H9 (cell line): Measurements from ENCODE around the gene MYO5B. TPM values are rescaled to one million over a fixed set of nuclear protein-coding genes. Genes with fewer than 3 reads are reported as not detected.

ENCODE experiments used
- DNase-seq: peaks from one replicate; pipeline ENCODE4 v3.0.0-alpha.2; 2017
- H2AFZ ChIP-seq: one replicate; pipeline ENCODE4 v1.6.1; 2013; ENCODE audit warnings: mild to moderate bottlenecking, low read length, control low read depth, moderate library complexity
- H2AK5ac ChIP-seq: 2 replicates; pipeline ENCODE4 v1.6.1; 2013; ENCODE audit warnings: low read length, control low read depth, mixed read lengths; ENCODE audit not compliant: insufficient read length
- H2BK120ac ChIP-seq: one replicate; pipeline ENCODE4 v1.6.1; 2013; ENCODE audit warnings: low read depth, mild to moderate bottlenecking, low read length, control low read depth, inconsistent platforms; ENCODE audit not compliant: poor library complexity, severe bottlenecking
- H2BK12ac ChIP-seq: 2 replicates; pipeline ENCODE4 v1.6.1; 2013; ENCODE audit warnings: low read length, control low read depth, mixed read lengths, low read depth; ENCODE audit not compliant: insufficient read length
- H2BK15ac ChIP-seq: 2 replicates; pipeline ENCODE4 v1.6.1; 2013; ENCODE audit warnings: low read depth, low read length, control low read depth
- H2BK20ac ChIP-seq: one replicate; pipeline ENCODE4 v1.6.1; 2013; ENCODE audit warnings: low read depth, mild to moderate bottlenecking, low read length, control low read depth, inconsistent platforms; ENCODE audit not compliant: poor library complexity, severe bottlenecking
- H2BK5ac ChIP-seq: 2 replicates; pipeline ENCODE4 v1.6.1; 2013; ENCODE audit warnings: low read length, control low read depth, mixed read lengths; ENCODE audit not compliant: insufficient read length
- H3K14ac ChIP-seq: 2 replicates; pipeline ENCODE4 v1.6.1; 2013; ENCODE audit warnings: low read length, control low read depth; ENCODE audit not compliant: insufficient read depth
- H3K18ac ChIP-seq: 2 replicates; pipeline ENCODE4 v1.6.1; 2013; ENCODE audit warnings: low read depth, mild to moderate bottlenecking, mixed read lengths, low read length, control low read depth; ENCODE audit not compliant: insufficient read length
- H3K23ac ChIP-seq: 2 replicates; pipeline ENCODE4 v1.6.1; 2013; ENCODE audit warnings: low read length, control low read depth, mixed read lengths, low read depth; ENCODE audit not compliant: insufficient read length
- H3K23me2 ChIP-seq: 2 replicates; pipeline ENCODE4 v1.6.1; 2013; ENCODE audit warnings: low read depth, mild to moderate bottlenecking, mixed read lengths, low read length, control low read depth; ENCODE audit not compliant: insufficient read length, poor library complexity, severe bottlenecking
- H3K27ac ChIP-seq: 2 replicates; pipeline ENCODE4 v1.5.1; 2013; ENCODE audit warnings: low read length, control low read depth, mixed read lengths, low read depth; ENCODE audit not compliant: insufficient read length
- H3K27me3 ChIP-seq: 2 replicates; pipeline ENCODE4 v1.6.1; 2013; ENCODE audit warnings: low read length, control low read depth, inconsistent platforms; ENCODE audit not compliant: insufficient read depth
- H3K4ac ChIP-seq: 2 replicates; pipeline ENCODE4 v1.6.1; 2013; ENCODE audit warnings: low read depth, mild to moderate bottlenecking, control low read depth, inconsistent platforms, low read length, moderate library complexity
- H3K4me1 ChIP-seq: 2 replicates; pipeline ENCODE4 v1.6.1; 2013; ENCODE audit warnings: low read length, control low read depth, inconsistent platforms; ENCODE audit not compliant: insufficient read depth
- H3K4me2 ChIP-seq: 2 replicates; pipeline ENCODE4 v1.6.1; 2013; ENCODE audit warnings: low read length, control low read depth, mixed read lengths; ENCODE audit not compliant: insufficient read length, insufficient read depth
- H3K56ac ChIP-seq: 2 replicates; pipeline ENCODE4 v1.6.1; 2013; ENCODE audit warnings: low read depth, mild to moderate bottlenecking, mixed read lengths, low read length, control low read depth; ENCODE audit not compliant: insufficient read length
- H3K79me1 ChIP-seq: 2 replicates; pipeline ENCODE4 v1.6.1; 2013; ENCODE audit warnings: low read depth, mild to moderate bottlenecking, moderate library complexity, low read length, control low read depth, inconsistent platforms; ENCODE audit not compliant: insufficient read depth, poor library complexity, severe bottlenecking
- H3K79me2 ChIP-seq: 2 replicates; pipeline ENCODE4 v1.6.1; 2013; ENCODE audit warnings: low read length, control low read depth, inconsistent platforms; ENCODE audit not compliant: insufficient read depth
- H3K9ac ChIP-seq: 2 replicates; pipeline ENCODE4 v1.6.1; 2013; ENCODE audit warnings: low read length, control low read depth, mixed read lengths; ENCODE audit not compliant: insufficient read length; ENCODE audit errors: extremely low read depth
- H3K9me3 ChIP-seq: one replicate; pipeline ENCODE4 v1.6.1; 2013; ENCODE audit warnings: low read depth, low read length, inconsistent platforms; ENCODE audit not compliant: control insufficient read depth
- H3T11ph ChIP-seq: one replicate; pipeline ENCODE4 v1.6.1; 2013; ENCODE audit warnings: mild to moderate bottlenecking, low read length, control low read depth, inconsistent platforms
- H4K20me1 ChIP-seq: one replicate; pipeline ENCODE4 v1.6.1; 2013; ENCODE audit not compliant: control insufficient read depth, insufficient read length, insufficient read depth
- H4K5ac ChIP-seq: 2 replicates; pipeline ENCODE4 v1.6.1; 2013; ENCODE audit warnings: low read depth, mild to moderate bottlenecking, mixed read lengths, low read length, control low read depth; ENCODE audit not compliant: insufficient read length
- H4K8ac ChIP-seq: replicated peaks from 2 replicates; pipeline ENCODE4 v1.6.1; 2013; ENCODE audit warnings: low read length, control low read depth, mixed read lengths, low read depth; ENCODE audit not compliant: insufficient read length
- H4K91ac ChIP-seq: 2 replicates; pipeline ENCODE4 v1.6.1; 2013; ENCODE audit warnings: low read depth, mild to moderate bottlenecking, moderate library complexity, mixed read lengths, low read length, control low read depth; ENCODE audit not compliant: insufficient read length
- H3K27ac Mint-ChIP-seq, 3 experiments: 2 replicates in 2 of 3; 3 replicates in 1 of 3; pipeline ENCODE4 v1.8.0; 2020 to 2021; ENCODE audit warnings: mixed read lengths in 3 of 3, mild to moderate bottlenecking in 1 of 3, moderate library complexity in 1 of 3
- H3K27me3 Mint-ChIP-seq: 2 replicates; pipeline ENCODE4 v1.8.0; 2021; ENCODE audit warnings: low read depth, mild to moderate bottlenecking, moderate library complexity, mixed read lengths
- H3K36me3 Mint-ChIP-seq, 3 experiments: 2 replicates in 2 of 3; 3 replicates in 1 of 3; pipeline ENCODE4 v1.8.0; 2020 to 2021; ENCODE audit warnings: low read depth in 3 of 3, mixed read lengths in 3 of 3; ENCODE audit not compliant: insufficient read depth in 1 of 3
- H3K4me1 Mint-ChIP-seq, 2 experiments: 2 replicates each; pipeline ENCODE4 v1.8.0; 2020; ENCODE audit warnings: mixed read lengths in 2 of 2
- H3K4me3 Mint-ChIP-seq, 2 experiments: 2 replicates in 1 of 2; 3 replicates in 1 of 2; pipeline ENCODE4 v1.8.0; 2020 to 2021; ENCODE audit warnings: mild to moderate bottlenecking in 2 of 2, mixed read lengths in 2 of 2, moderate library complexity in 1 of 2
- H3K9me3 Mint-ChIP-seq, 2 experiments: 2 replicates in 1 of 2; 3 replicates in 1 of 2; pipeline ENCODE4 v1.8.0; 2020; ENCODE audit warnings: mild to moderate bottlenecking in 2 of 2, mixed read lengths in 2 of 2, moderate library complexity in 1 of 2
- CTCF ChIP-seq: fragments of 200-600 bp; sonication (generic); conservative IDR thresholded peaks from 3 replicates; pipeline ENCODE4 v1.8.0; 2021; ENCODE audit warnings: antibody characterized with exemption, mild to moderate bottlenecking
- whole genome bisulfite sequencing: extraction: QIAGEN DNeasy Blood & Tissue Kit; methylation state at CpG from one replicate; pipeline ENCODE4 v1.1.7; 2013; ENCODE audit warnings: missing lambda C conversion rate, low lambda C conversion rate, mixed read lengths; ENCODE audit not compliant: insufficient read length; ENCODE audit errors: extremely low coverage; 5-methylcytosine and 5-hydroxymethylcytosine counted together
- total RNA-seq: library from RNA; stranded (reverse); gene quantifications from 2 replicates; pipeline ENCODE4 v1.2.1, GENCODE V29; 2021

The MYO5B gene
- total RNA-seq, 1 experiment from 2014 or later = 9.3 TPM

GRCh38 chr18:49980896-49981295 is 214.1 kb downstream of the MYO5B start:
- Histone ChIP-seq H3K18ac (no peak overlapping the region), H3T11ph (no peak overlapping the region), H2BK20ac (no peak overlapping the region), H3K23me2 (no peaks in the 10 kb centered on the region), H2AFZ (no peak overlapping the region), H2BK12ac (no peak overlapping the region), H2BK120ac (no peak overlapping the region), H3K27ac (no peak overlapping the region), H3K9ac (no peak overlapping the region), H4K20me1 (no peaks in the 10 kb centered on the region), H3K27me3 (no peaks in the 10 kb centered on the region), H3K4ac (no peak overlapping the region), H3K4me1 (no peaks in the 10 kb centered on the region), H3K14ac (no peak overlapping the region), H3K23ac (no peak overlapping the region), H3K79me1 (no peaks in the 10 kb centered on the region), H2BK5ac (no peak overlapping the region), H3K4me2 (no peak overlapping the region), H4K8ac (no peak overlapping the region), H4K5ac (no peak overlapping the region), H2BK15ac (no peak overlapping the region), H4K91ac (no peak overlapping the region), H3K9me3 (no peaks in the 10 kb centered on the region), H2AK5ac (no peak overlapping the region), H3K79me2 (no peaks in the 10 kb centered on the region), H3K56ac (no peak overlapping the region)
- Mint-ChIP-seq H3K4me1 (peaks cover 3 to 4% of the 10 kb centered on the region in 2 experiments; a peak in 3 of 4 replicates), H3K36me3 (no peaks in the 10 kb centered on the region), H3K27ac (peak overlapping the region in 1 of 3 experiments; percentile 44; a peak in 1 of 7 replicates), H3K9me3 (no peaks in the 10 kb centered on the region), H3K4me3 (no peak overlapping the region), H3K27me3 (no peaks in the 10 kb centered on the region)
- DNase-seq = no peak
- no CpG with 5 or more reads among the region's 4 CpGs for WGBS
- TF ChIP-seq CTCF = no peak
